AG08396 (cell line): Measurements from ENCODE around the gene SORBS2.
"Not testable (repeated sequence)": the region's sequence is repeated elsewhere in the genome, so short reads cannot be mapped to it uniquely, and the experiment has no call there.

Source experiments
- DNase-seq: peaks from one replicate; pipeline ENCODE4 v3.0.0; 2012; ENCODE audit warnings: low spot score, mixed read lengths

SORBS2 gene

GRCh38 chr4:185811509-185812364 is at the start of gene SORBS2:
Gene SORBS2 (minus strand): TSS chr4:185812194. CDS start chr4:185690571, 121,623 bp downstream.
- DNase-seq, result no peak

GRCh38 chr4:185859111-185859510 is 47.1 kb upstream of the SORBS2 start:
- no peak for DNase-seq

- not testable (repeated sequence) for DNase-seq
These were observed 45.6 kb upstream of the SORBS2 start for GRCh38 chr4:185857561-185857960.

DNA sequence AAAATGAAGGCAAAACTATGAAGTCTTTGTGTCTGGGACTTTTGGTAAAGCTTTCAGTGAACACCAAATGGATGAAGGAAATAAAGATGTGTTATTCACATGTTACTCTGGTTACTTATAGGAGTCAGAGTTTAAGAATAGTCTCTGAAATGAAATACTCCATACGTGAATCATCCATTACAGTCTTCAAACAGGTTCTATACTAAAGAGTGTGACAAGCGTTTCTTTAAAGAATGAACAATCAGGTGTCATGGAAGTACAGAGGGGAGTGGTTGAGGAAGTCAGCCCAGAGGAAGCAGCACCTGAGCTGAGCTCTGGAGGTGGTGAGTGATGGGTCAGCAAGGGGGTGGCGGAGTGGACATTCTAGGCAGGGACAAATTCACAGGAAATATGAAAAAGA is 41.8 kb upstream of the SORBS2 start:
- no peak for DNase-seq

DNA sequence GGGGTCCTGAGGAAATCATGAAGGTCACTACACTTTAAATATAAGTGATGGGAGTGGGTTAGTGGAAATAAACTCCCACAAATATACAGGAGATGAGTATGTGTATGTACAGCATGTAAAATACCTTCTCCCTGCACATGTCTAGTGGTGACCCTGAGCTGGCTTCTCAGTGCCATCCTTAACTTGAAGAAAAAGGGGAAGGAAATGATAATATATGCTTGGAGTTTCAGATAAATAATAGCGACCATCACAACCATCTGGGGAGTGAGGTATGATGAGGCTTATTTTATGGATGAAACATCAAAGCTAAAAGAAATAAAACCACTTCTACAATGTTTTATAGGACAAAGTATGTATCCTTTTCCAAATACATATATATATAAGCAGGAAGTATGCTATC is 41.0 kb upstream of the SORBS2 start:
- no peak for DNase-seq

- DNase-seq, result no peak
These were observed 37.9 kb upstream of the SORBS2 start for GRCh38 chr4:185849664-185850550.

GRCh38 chr4:185847352-185848097 is 35.5 kb upstream of the SORBS2 start:
- peak; percentile 39 for DNase-seq

DNA sequence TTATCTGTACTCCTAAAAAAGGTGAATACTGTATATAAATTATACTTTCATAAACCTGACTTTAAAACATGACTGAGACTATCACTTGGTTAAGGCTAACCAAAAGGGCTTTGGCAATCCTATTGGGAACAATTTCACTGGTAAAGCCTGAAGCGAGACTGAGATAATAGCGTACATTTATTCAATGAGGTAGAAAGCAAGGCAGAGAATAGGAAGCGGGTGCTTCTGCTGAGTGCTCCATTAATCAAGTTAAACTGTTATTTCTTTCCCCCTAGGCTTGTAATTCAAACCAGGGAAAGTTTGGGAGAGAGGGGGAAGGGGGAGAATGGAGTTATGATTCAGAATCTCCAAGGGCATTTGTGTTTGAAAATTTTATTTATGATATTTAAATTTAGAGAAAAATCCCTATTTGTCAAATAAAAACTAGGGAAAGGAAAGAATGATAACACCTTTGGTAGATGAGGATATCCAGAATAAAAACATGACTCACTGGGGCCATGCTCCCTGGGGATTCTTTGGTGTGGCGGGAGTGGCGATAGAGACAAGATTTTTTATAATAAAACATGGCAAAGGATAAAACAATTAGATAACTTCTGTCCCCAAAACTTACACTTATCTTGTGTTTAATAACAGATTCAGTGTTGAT is 34.6 kb upstream of the SORBS2 start:
- no peak for DNase-seq

DNA sequence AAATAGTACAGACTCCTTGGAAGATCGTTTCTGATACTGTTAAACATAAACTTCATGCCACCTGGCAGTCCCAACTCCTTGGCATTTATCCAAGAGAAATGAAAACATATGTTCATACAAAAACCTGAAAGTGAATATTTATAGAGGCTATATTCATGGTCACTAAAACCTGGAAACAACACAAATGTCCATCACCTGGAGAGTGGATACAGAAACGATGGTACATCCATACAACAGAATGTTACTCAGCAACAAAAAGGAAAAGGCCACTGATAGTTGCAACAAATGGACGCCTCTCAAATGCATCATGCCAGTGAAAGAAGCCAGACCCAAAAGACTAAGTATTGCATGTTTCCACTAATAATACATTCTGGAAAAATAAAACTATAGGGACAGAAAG is 34.0 kb upstream of the SORBS2 start:
- no peak for DNase-seq

DNA sequence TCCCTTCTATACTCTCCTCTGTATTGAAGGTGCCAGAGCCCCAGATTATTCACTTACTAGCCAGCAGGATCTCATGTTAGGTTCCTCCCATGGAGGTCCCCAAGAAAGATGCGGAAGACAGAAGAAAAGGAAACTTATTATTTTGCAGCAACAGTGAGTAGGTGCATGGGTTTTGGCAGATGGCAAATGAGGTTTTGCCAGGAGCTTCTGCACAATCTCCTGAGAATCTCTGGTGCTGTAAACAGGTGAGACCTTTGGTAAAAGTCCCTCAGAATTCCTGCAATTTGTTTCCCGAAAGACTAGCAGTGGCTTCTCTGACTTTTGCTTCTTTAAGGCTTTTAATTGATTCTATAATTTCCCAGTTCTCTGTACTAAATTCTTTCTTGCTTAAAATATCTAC is 29.5 kb upstream of the SORBS2 start:
- DNase-seq, result no peak

GRCh38 chr4:185840953-185841352 is 29.0 kb upstream of the SORBS2 start:
- no peak for DNase-seq

DNA sequence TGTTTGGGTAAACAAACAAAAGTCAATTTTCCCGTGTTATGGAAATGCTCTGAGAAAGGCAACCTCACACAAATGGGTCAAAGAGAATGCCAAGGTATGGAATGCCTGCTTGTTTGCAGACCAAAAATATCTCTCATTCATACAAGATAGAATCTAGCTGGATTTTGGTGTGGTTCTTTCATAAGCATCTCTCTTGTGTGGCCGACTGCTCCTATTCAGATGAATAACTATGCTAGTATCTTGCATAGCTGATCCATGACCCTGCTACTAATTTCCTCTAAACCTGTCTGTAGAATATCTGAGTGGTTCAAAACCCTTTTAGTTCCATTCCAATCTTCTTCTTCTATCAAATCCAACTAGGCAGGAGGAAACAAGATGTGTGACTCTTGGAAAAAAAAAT is 28.2 kb upstream of the SORBS2 start:
- DNase-seq, result no peak

DNA sequence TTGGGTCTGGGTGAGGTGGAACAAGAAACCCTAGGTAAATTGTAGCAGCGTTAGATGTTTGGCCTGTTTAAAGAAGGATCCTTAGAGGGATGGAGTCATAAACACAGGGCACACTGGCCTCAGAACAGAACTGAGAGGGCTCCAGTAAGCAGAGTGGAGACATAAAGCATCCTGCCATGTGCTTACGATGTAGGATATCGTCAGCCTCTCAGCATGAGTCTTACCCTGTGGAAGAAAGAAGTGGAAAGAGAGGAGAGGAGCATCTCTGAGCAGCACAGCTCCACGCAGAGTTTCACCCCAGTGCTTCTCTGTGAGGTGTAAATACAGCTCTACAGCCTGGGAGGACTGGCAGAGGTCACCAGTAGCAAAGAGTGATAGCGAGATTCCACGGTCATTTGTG is 27.8 kb upstream of the SORBS2 start:
- no peak for DNase-seq

DNA sequence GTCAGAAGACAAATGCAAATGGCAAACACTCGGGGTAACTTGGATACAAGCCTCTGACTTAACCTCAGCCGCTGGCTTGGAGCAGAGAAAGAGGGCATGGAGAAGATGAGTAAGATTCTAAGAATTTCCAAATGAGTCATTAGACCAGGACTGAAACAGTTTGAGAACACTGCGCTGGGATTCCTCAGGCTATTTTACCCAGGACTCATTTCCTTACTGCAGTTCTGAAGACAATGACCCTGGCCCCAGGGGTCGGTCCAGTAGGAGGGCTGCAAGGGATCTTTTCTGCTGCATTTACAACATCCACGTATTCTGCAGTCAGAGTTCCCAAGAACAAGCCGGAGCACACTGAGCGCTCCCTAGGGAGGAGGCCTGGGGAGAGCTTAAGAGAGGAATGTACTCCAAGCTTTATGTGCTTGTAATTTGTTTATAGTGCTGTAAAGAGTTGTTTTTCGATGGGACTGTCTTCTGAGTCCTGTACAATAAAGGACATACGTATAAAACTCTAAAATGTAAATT is 27.3 kb upstream of the SORBS2 start:
- DNase-seq, result peak; percentile 79

- DNase-seq, result no peak
These were observed 26.7 kb upstream of the SORBS2 start for GRCh38 chr4:185838514-185839193.

GRCh38 chr4:185838104-185838452 is 26.1 kb upstream of the SORBS2 start:
- DNase-seq, result no peak

- DNase-seq, result no peak
These were observed 25.6 kb upstream of the SORBS2 start for GRCh38 chr4:185837415-185838103.

- no peak for DNase-seq
These were observed 24.5 kb upstream of the SORBS2 start for GRCh38 chr4:185836241-185837084.

GRCh38 chr4:185835814-185836213 is 23.8 kb upstream of the SORBS2 start:
- DNase-seq, result no peak

- no peak for DNase-seq
These were observed 23.3 kb upstream of the SORBS2 start for GRCh38 chr4:185835336-185835735.
